H1 (cell line): ENCODE results near the gene PRODH2. TPM values are rescaled to one million over a fixed set of nuclear protein-coding genes. Genes with fewer than 3 reads are reported as not detected.

Experiments
- CTCF ChIA-PET: fragments of 300-600 bp; sonication (Branson Sonifier 250); formaldehyde crosslinking; loops from one replicate; lab custom pipeline; 2021; ENCODE audit not compliant: partially characterized antibody; lab: Charles Lee
- POLR2A ChIA-PET: fragments of 300-600 bp; sonication (Branson Sonifier 250); formaldehyde crosslinking; loops from one replicate; lab custom pipeline; 2021; ENCODE audit warnings: inconsistent platforms; ENCODE audit not compliant: partially characterized antibody; lab: Charles Lee
- DNase-seq, 2 experiments: peaks; one replicate each; pipeline versions ENCODE4 v3.0.0 to v3.0.0-alpha.2; 2010 to 2022; ENCODE audit warnings: low spot score in 2 of 2, low read depth in 1 of 2, mixed read lengths in 1 of 2
- FAIRE-seq: peaks from 2 replicates; lab custom pipeline; 2011; peaks lifted over from hg19 to GRCh38; lab: Jason Lieb, UNC
- H2AFZ ChIP-seq: 2 replicates; pipeline ENCODE4 v1.8.1; 2012; ENCODE audit warnings: low read length, inconsistent platforms
- H2AK5ac ChIP-seq: 2 replicates; pipeline ENCODE4 v1.6.1; 2013; ENCODE audit warnings: low read depth, low read length
- H2BK120ac ChIP-seq: replicated peaks from 2 replicates; pipeline ENCODE3; 2013; ENCODE audit warnings: low read depth, low read length, inconsistent platforms
- H2BK12ac ChIP-seq: 2 replicates; pipeline ENCODE4 v1.6.1; 2013; ENCODE audit warnings: low read depth, low read length
- H2BK15ac ChIP-seq: 2 replicates; pipeline ENCODE4 v1.6.1; 2013; ENCODE audit warnings: low read length
- H2BK20ac ChIP-seq: 2 replicates; pipeline ENCODE4 v1.6.1; 2013; ENCODE audit warnings: low read length
- H2BK5ac ChIP-seq: 2 replicates; pipeline ENCODE4 v1.6.1; 2013; ENCODE audit warnings: low read depth, low read length
- H3K14ac ChIP-seq: 2 replicates; pipeline ENCODE4 v1.6.1; 2013; ENCODE audit warnings: inconsistent platforms; ENCODE audit not compliant: insufficient read length
- H3K18ac ChIP-seq: 2 replicates; pipeline ENCODE4 v1.6.1; 2013; ENCODE audit warnings: low read length; ENCODE audit errors: extremely low read depth
- H3K23ac ChIP-seq: 2 replicates; pipeline ENCODE4 v1.6.1; 2013; ENCODE audit warnings: inconsistent platforms; ENCODE audit not compliant: insufficient read length
- H3K23me2 ChIP-seq: 2 replicates; pipeline ENCODE4 v1.6.1; 2013; ENCODE audit warnings: low read depth, low read length
- H3K27ac ChIP-seq: 2 replicates; pipeline ENCODE4 v1.6.1; 2011; ENCODE audit warnings: low read depth, low read length, inconsistent platforms
- H3K27me3 ChIP-seq, 4 experiments: replicated peaks in 1 of 4; 1 replicate in 1 of 4; 2 replicates in 3 of 4; pipeline versions ENCODE4 v1.6.1 to v1.8.1; 2011 to 2013; ENCODE audit warnings: low read length in 3 of 4, mild to moderate bottlenecking in 3 of 4, inconsistent platforms in 2 of 4, mixed read lengths in 2 of 4, moderate library complexity in 1 of 4; ENCODE audit not compliant: control insufficient read depth in 3 of 4, insufficient read depth in 3 of 4; ENCODE audit errors: extremely low read depth in 1 of 4
- H3K36me3 ChIP-seq, 4 experiments: 2 replicates each; pipeline versions ENCODE4 v1.6.1 to v1.8.1; 2011 to 2013; ENCODE audit warnings: mild to moderate bottlenecking in 4 of 4, low read length in 3 of 4, moderate library complexity in 2 of 4, control low read depth in 1 of 4, inconsistent platforms in 1 of 4; ENCODE audit not compliant: insufficient read depth in 4 of 4, control insufficient read depth in 2 of 4
- H3K4ac ChIP-seq: replicated peaks from 2 replicates; pipeline ENCODE3; 2013; ENCODE audit warnings: low read length, low read depth, mixed read lengths, inconsistent platforms; ENCODE audit not compliant: insufficient read length
- H3K4me1 ChIP-seq, 4 experiments: replicated peaks in 1 of 4; 1 replicate in 1 of 4; 2 replicates in 3 of 4; pipeline versions ENCODE4 v1.6.1 to v1.8.1; 2011 to 2013; ENCODE audit warnings: low read length in 3 of 4, inconsistent platforms in 2 of 4, mixed read lengths in 1 of 4; ENCODE audit not compliant: insufficient read depth in 4 of 4, control insufficient read depth in 3 of 4
- H3K4me2 ChIP-seq, 2 experiments: 2 replicates each; pipeline versions ENCODE4 v1.6.1 to v1.8.1; 2011 to 2013; ENCODE audit warnings: low read depth in 2 of 2, low read length in 2 of 2, control low read depth in 1 of 2, inconsistent platforms in 1 of 2, mild to moderate bottlenecking in 1 of 2; ENCODE audit not compliant: insufficient read depth in 1 of 2
- H3K4me3 ChIP-seq, 4 experiments: fragments of 200-600, 300-600 bp in 1 of 4; sonication (generic), shearing (Covaris generic), sonication (Bioruptor Twin) in 1 of 4; 2 replicates each; pipeline versions ENCODE4 v1.5.1 to v1.8.1; 2011 to 2016; ENCODE audit warnings: low read length in 4 of 4, low read depth in 3 of 4, control low read depth in 2 of 4, inconsistent platforms in 2 of 4, mild to moderate bottlenecking in 2 of 4, mixed read lengths in 1 of 4, moderate library complexity in 1 of 4; ENCODE audit not compliant: insufficient read depth in 2 of 4; ENCODE audit errors: extremely low read depth in 1 of 4
- H3K56ac ChIP-seq: replicated peaks from 2 replicates; pipeline ENCODE3; 2013; ENCODE audit warnings: low read depth, mild to moderate bottlenecking, mixed read lengths, low read length, inconsistent platforms; ENCODE audit not compliant: insufficient read length
- H3K79me1 ChIP-seq: 2 replicates; pipeline ENCODE4 v1.6.1; 2013; ENCODE audit warnings: low read depth, low read length, control low read depth
- H3K79me2 ChIP-seq, 2 experiments: 2 replicates each; pipeline versions ENCODE4 v1.6.1 to v1.8.1; 2012 to 2013; ENCODE audit warnings: low read length in 2 of 2, mild to moderate bottlenecking in 2 of 2, inconsistent platforms in 1 of 2; ENCODE audit not compliant: insufficient read depth in 2 of 2, control insufficient read depth in 1 of 2
- H3K9ac ChIP-seq, 4 experiments: replicated peaks in 1 of 4; 1 replicate in 1 of 4; 2 replicates in 3 of 4; pipeline versions ENCODE4 v1.6.1 to v1.8.1; 2011 to 2013; ENCODE audit warnings: low read depth in 3 of 4, low read length in 3 of 4, control low read depth in 2 of 4, mild to moderate bottlenecking in 2 of 4, moderate library complexity in 2 of 4, inconsistent platforms in 1 of 4; ENCODE audit errors: extremely low read depth in 1 of 4
- H3K9me3 ChIP-seq, 2 experiments: 2 replicates each; pipeline versions ENCODE4 v1.6.1 to v1.8.1; 2012 to 2013; ENCODE audit warnings: mild to moderate bottlenecking in 2 of 2, moderate library complexity in 2 of 2, control low read depth in 1 of 2, inconsistent platforms in 1 of 2, low read depth in 1 of 2, low read length in 1 of 2, mixed read lengths in 1 of 2; ENCODE audit not compliant: insufficient read depth in 2 of 2
- H4K20me1 ChIP-seq, 2 experiments: replicated peaks in 1 of 2; 2 replicates each; pipeline versions ENCODE3 to v1.8.1; 2011 to 2013; ENCODE audit warnings: inconsistent platforms in 2 of 2, low read length in 2 of 2, mild to moderate bottlenecking in 1 of 2; ENCODE audit not compliant: insufficient read depth in 2 of 2, control insufficient read depth in 1 of 2
- H4K5ac ChIP-seq: 2 replicates; pipeline ENCODE4 v1.6.1; 2013; ENCODE audit warnings: low read length, low read depth, mixed read lengths, inconsistent platforms; ENCODE audit not compliant: insufficient read length
- H4K8ac ChIP-seq: 2 replicates; pipeline ENCODE4 v1.8.0; 2013; ENCODE audit warnings: mild to moderate bottlenecking, moderate library complexity, low read length, inconsistent platforms; ENCODE audit not compliant: insufficient read depth; ENCODE audit errors: extremely low read depth
- H4K91ac ChIP-seq: replicated peaks from 2 replicates; pipeline ENCODE3; 2013; ENCODE audit warnings: low read length, mixed read lengths, inconsistent platforms; ENCODE audit not compliant: insufficient read length
- ASH2L ChIP-seq: fragments of 200-600, 300-600 bp; sonication (generic); IDR thresholded peaks from one replicate; pipeline ENCODE4 v1.7.1; 2017; ENCODE audit warnings: low read length
- BCL11A ChIP-seq, 2 experiments: IDR thresholded peaks; one replicate each; pipeline ENCODE4 v1.6.1; 2011; ENCODE audit warnings: low read depth in 2 of 2, low read length in 2 of 2, mild to moderate bottlenecking in 2 of 2
- E2F6 ChIP-seq: IDR thresholded peaks from 2 replicates; pipeline ENCODE4 v1.6.1; 2012; ENCODE audit warnings: inconsistent platforms
- EP300 ChIP-seq, 2 experiments: IDR thresholded peaks; 1 replicate in 1 of 2; 2 replicates in 1 of 2; pipeline ENCODE4 v1.6.1; 2011 to 2012; ENCODE audit warnings: low read depth in 2 of 2, low read length in 2 of 2, mild to moderate bottlenecking in 2 of 2, borderline replicate concordance in 1 of 2, inconsistent platforms in 1 of 2, moderate library complexity in 1 of 2
- KDM1A ChIP-seq: fragments of 200-600, 300-600 bp; sonication (generic); IDR thresholded peaks from 2 replicates; pipeline ENCODE4 v1.7.1; 2016; ENCODE audit warnings: mild to moderate bottlenecking, low read length, borderline replicate concordance
- KDM4A ChIP-seq: IDR thresholded peaks from one replicate; pipeline ENCODE4 v1.7.1; 2012; ENCODE audit warnings: low read depth, mild to moderate bottlenecking, moderate library complexity, low read length, inconsistent platforms; ENCODE audit not compliant: severe bottlenecking
- NANOG ChIP-seq: IDR thresholded peaks from 2 replicates; pipeline ENCODE4 v1.6.1; 2011; ENCODE audit warnings: low read length, low read depth, mild to moderate bottlenecking, inconsistent platforms; ENCODE audit not compliant: insufficient read depth, poor library complexity, severe bottlenecking
- POLR2AphosphoS5 ChIP-seq: IDR thresholded peaks from 2 replicates; pipeline ENCODE4 v1.6.1; 2011; ENCODE audit warnings: low read depth, low read length
- RNF2 ChIP-seq: fragments of 200-900, 300-1000 bp; sonication (generic); IDR thresholded peaks from 2 replicates; pipeline ENCODE4 v1.7.1; 2016; ENCODE audit warnings: borderline replicate concordance, low read depth, mild to moderate bottlenecking, antibody characterized with exemption, low read length; ENCODE audit not compliant: poor library complexity, severe bottlenecking; ENCODE audit errors: missing control alignments
- TCF12 ChIP-seq: IDR thresholded peaks from 2 replicates; pipeline ENCODE4 v1.6.1; 2011; ENCODE audit warnings: low read depth, mild to moderate bottlenecking, low read length
- WGBS, 2 experiments: shearing (Covaris generic) in 1 of 2; methylation state at CpG; one replicate each; pipeline versions ENCODE4 v1.1.6 to v1.1.7; 2013 to 2015; ENCODE audit warnings: low lambda C conversion rate in 2 of 2, mixed read lengths in 2 of 2, inconsistent platforms in 1 of 2, low coverage in 1 of 2, missing lambda C conversion rate in 1 of 2; ENCODE audit not compliant: insufficient replicate concordance in 2 of 2, insufficient coverage in 1 of 2, insufficient read length in 1 of 2; ENCODE audit errors: extremely low coverage in 1 of 2, missing lambda C conversion rate in 1 of 2; 5-methylcytosine and 5-hydroxymethylcytosine counted together
- polyA plus RNA-seq, 7 experiments: library from polyadenylated mRNA; depleted of rRNA in 3 of 7; stranded (reverse) in 5 of 7; unstranded in 2 of 7; fragments of >200 nt in 5 of 7; fragments of 200-250 nt in 2 of 7; gene quantifications; 1 replicate in 5 of 7; 2 replicates in 1 of 7; 4 replicates in 1 of 7; pipeline versions ENCODE4 v1.2.1 to v1.2.3, GENCODE V29; 2011 to 2013; ENCODE audit warnings: missing spikeins in 2 of 7, mixed read lengths in 2 of 7
- total RNA-seq: library from RNA; stranded (reverse); fragmentation: NEBNext Ultra II Directional; extraction: Animal tissue kit (Norgen Biotek cat#: 25700); gene quantifications from 2 replicates; pipeline ENCODE4 v1.2.1, GENCODE V29; 2021

PRODH2 gene
- total and polyA plus RNA-seq, 2 of the 8 experiments (the other 6 are each of a cell fraction or from before 2014, with no cell fraction given): not detected

- no peak overlapping the region for H2BK20ac ChIP-seq
- H3K56ac ChIP-seq: no peak overlapping the region
- H3K4ac ChIP-seq: no peak overlapping the region
- H3K18ac ChIP-seq: no peak overlapping the region
- no peak overlapping the region for H3K23ac ChIP-seq
- no peak overlapping the region for H2AK5ac ChIP-seq
- POLR2A ChIA-PET: interaction anchor here (0.7 to 1.8 kb wide), 10 partner anchors 8 to 85 kb away, joined by 3 to 9 read pairs (median 4); partner anchors contain the start of genes HSPB6, KMT2B and LIN37
- TF ChIP-seq BCL11A (IDR thresholded peaks at IDR 0.05; ENCODE audit: low read depth in 2 of 2, low read length in 2 of 2) (no peak), POLR2AphosphoS5 (no peak), KDM1A (no peak), TCF12 (no peak), ASH2L (no peak), E2F6 (no peak), NANOG (no peak), KDM4A (no peak), EP300 (IDR thresholded peaks at IDR 0.05; ENCODE audit: borderline replicate concordance in 1 of 2, low read depth in 2 of 2, low read length in 2 of 2) (no peak), RNF2 (no peak)
- TF ChIP-seq, all 59 proteins: peak for 0
- no peak for DNase-seq
- peaks cover 0 to 5% of the 10 kb centered on the region in 2 experiments for H4K20me1 ChIP-seq
- no peak overlapping the region for H4K91ac ChIP-seq
- no peak overlapping the region for H4K8ac ChIP-seq
- no peaks in the 10 kb centered on the region; the same call in 1 of the 2 replicates for H3K79me1 ChIP-seq
- CTCF ChIA-PET: interaction anchor here (0.7 to 1.0 kb wide), 4 partner anchors 13 to 268 kb away, joined by 3 to 4 read pairs (median 4); no protein-coding TSS in a partner anchor
- H4K5ac ChIP-seq: no peak overlapping the region
- no peak overlapping the region for H2AFZ ChIP-seq
- H3K36me3 ChIP-seq: peaks cover 0 to 3% (median 0%) of the 10 kb centered on the region in 4 experiments; a peak in 1 of 8 replicates
- H3K23me2 ChIP-seq: peaks cover 4% of the 10 kb centered on the region; the same call in 1 of the 2 replicates
- no peak overlapping the region for H2BK12ac ChIP-seq
- no peak overlapping the region for H3K27ac ChIP-seq
- H2BK120ac ChIP-seq: no peak overlapping the region
- H2BK5ac ChIP-seq: no peak overlapping the region
- H3K9ac ChIP-seq: no peak overlapping the region
- peaks cover 0 to 21% (median 17%) of the 10 kb centered on the region in 4 experiments; a peak in 6 of 7 replicates for H3K4me1 ChIP-seq
- H2BK15ac ChIP-seq: no peak overlapping the region
- 85% methylated on average over 9 of the region's 9 CpGs; no CpG with 5 or more reads in 1 of the 2 experiments for WGBS, 2 experiments
- H3K9me3 ChIP-seq: no peaks in the 10 kb centered on the region
- peaks cover 0 to 8% (median 7%) of the 10 kb centered on the region in 4 experiments; a peak in 3 of 7 replicates for H3K27me3 ChIP-seq
- no peak overlapping the region for H3K4me3 ChIP-seq
- H3K79me2 ChIP-seq: no peaks in the 10 kb centered on the region
- no peak overlapping the region for H3K4me2 ChIP-seq
- no peak for FAIRE-seq
- no peak overlapping the region for H3K14ac ChIP-seq
Observed at GRCh38 chr19:35773020-35773806, 39.4 kb downstream of the PRODH2 start.
